Measurements from ENCODE around the gene INMT.
"Not testable (repeated sequence)": the region's sequence is repeated elsewhere in the genome, so short reads cannot be mapped to it uniquely, and the experiment has no call there.

The INMT gene

DNA sequence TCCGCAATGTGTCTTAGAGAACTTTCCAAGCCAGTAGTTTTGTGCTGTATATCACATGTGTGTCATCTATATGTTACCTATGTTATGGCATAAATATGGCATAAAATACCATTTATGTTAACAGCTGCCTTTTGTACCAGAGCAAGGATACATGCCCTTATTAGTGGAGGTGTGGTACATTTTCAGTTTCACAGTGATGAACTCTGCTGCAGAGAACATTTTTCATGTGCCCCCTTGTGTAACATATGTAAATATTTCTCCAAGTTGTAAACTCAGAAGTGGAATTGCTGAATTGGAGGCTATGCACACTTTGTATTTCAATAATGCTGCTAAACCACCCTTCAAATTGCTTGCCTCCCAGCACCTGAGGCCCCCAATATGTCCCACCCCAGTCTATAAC lies 37.8 kb upstream of the INMT start:
- no peaks in the 10 kb centered on the region for H3K27me3 ChIP-seq (ENCODE audit: insufficient read depth, low read length)
- H3K9me3 ChIP-seq (ENCODE audit: low read length) = no peaks in the 10 kb centered on the region
- no peak overlapping the region for H2AFZ ChIP-seq (ENCODE audit: low read depth, low read length)
- H3K36me3 ChIP-seq (ENCODE audit: insufficient read depth, low read length) = no peaks in the 10 kb centered on the region
- peaks cover 4% of the 10 kb centered on the region for H3K4me1 ChIP-seq (ENCODE audit: insufficient read depth, low read length)
- H3K4me3 ChIP-seq (ENCODE audit: low read length) = no peak overlapping the region

DNA sequence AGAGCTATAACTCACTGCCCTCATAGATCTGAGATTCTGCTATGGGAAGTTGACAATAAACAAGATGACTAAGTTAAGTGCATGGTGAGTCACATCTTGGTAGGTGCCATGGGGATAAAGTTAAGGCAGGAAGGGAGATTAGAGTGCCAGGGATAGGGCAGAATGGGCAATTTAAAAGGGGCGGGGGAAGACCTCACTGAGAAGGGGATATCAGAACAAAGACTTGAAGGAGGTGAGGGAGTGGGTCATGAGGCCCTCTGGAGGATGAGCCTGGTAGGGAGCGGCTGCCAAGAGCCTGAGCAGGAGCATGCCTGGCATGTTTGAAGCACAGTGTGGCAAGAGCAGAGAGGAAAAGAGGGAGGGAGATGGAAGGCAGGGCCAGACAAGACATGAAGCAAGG lies 34.8 kb upstream of the INMT start:
- H3K9me3 ChIP-seq (ENCODE audit: low read length) = no peaks in the 10 kb centered on the region
- no peak overlapping the region for H2AFZ ChIP-seq (ENCODE audit: low read depth, low read length)
- H3K36me3 ChIP-seq (ENCODE audit: insufficient read depth, low read length) = no peaks in the 10 kb centered on the region
- no peaks in the 10 kb centered on the region for H3K4me1 ChIP-seq (ENCODE audit: insufficient read depth, low read length)
- no peaks in the 10 kb centered on the region for H3K27me3 ChIP-seq (ENCODE audit: insufficient read depth, low read length)
- H3K4me3 ChIP-seq (ENCODE audit: low read length) = no peak overlapping the region

DNA sequence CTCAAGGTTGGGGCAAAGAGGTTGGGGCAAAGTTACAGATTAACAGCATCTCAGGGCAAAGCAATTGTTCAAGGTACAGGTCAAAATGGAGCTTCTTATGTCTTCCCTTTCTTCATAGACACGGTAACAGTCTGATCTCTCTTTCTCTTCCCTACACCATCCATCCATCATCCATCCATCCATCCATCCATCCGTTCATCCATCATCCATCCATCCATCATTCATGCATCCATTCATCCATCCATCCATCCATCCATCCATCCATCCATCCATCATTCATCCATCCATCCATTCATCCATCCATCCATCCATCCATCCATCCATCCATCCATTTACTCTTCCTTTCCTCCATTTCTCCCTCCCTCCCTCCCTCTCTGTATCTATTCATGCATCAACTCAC lies 32.5 kb upstream of the INMT start:
- H3K4me3 ChIP-seq (ENCODE audit: low read length); H2AFZ ChIP-seq (ENCODE audit: low read depth, low read length); H3K27me3 ChIP-seq (ENCODE audit: insufficient read depth, low read length); H3K36me3 ChIP-seq (ENCODE audit: insufficient read depth, low read length); H3K9me3 ChIP-seq (ENCODE audit: low read length); H3K4me1 ChIP-seq (ENCODE audit: insufficient read depth, low read length): not testable (repeated sequence)

DNA sequence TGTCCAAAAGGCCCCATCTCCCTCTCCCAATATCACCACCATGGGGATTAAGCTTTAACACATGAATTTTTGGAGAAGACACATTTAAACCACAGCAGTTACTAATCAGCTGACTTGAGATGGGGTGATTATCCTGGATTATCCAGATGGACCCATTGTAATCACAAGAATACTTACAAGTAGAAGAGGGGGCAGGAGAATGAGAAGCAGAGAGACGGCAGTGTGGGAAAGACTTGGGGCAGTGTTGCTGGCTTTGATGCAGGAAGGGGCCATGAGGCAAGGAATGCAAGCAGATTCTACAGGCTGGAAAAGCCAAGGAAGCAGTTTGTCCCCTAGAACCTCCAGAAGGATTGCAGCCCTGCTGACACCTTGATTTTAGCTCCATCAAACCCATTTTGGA lies 30.7 kb upstream of the INMT start:
- no peaks in the 10 kb centered on the region for H3K36me3 ChIP-seq (ENCODE audit: insufficient read depth, low read length)
- no peaks in the 10 kb centered on the region for H3K27me3 ChIP-seq (ENCODE audit: insufficient read depth, low read length)
- H2AFZ ChIP-seq (ENCODE audit: low read depth, low read length) = no peak overlapping the region
- no peak overlapping the region for H3K4me3 ChIP-seq (ENCODE audit: low read length)
- H3K9me3 ChIP-seq (ENCODE audit: low read length) = no peaks in the 10 kb centered on the region
- no peaks in the 10 kb centered on the region for H3K4me1 ChIP-seq (ENCODE audit: insufficient read depth, low read length)

DNA sequence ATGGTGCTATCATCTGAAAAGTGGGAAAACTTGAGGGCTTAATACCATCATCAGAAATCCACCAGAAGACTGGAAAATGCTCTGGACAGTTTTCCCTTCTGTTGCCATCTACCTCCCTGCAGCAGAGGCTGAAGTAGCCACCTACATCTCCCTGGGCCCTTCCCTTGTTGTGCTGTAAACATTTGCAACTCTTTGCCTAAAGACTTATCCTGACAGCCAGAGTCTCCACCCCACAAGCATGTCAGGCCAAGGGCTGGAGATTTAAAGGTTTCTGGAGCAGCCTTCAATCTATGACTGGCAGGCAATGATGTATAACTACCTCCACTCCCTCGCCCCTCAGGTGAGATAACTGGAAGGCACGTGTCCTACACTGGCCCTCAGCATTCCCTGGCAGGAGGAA lies 29.7 kb upstream of the INMT start:
- no peaks in the 10 kb centered on the region for H3K36me3 ChIP-seq (ENCODE audit: insufficient read depth, low read length)
- H3K27me3 ChIP-seq (ENCODE audit: insufficient read depth, low read length) = no peaks in the 10 kb centered on the region
- no peaks in the 10 kb centered on the region for H3K9me3 ChIP-seq (ENCODE audit: low read length)
- no peak overlapping the region for H2AFZ ChIP-seq (ENCODE audit: low read depth, low read length)
- H3K4me3 ChIP-seq (ENCODE audit: low read length) = no peak overlapping the region
- H3K4me1 ChIP-seq (ENCODE audit: insufficient read depth, low read length) = no peaks in the 10 kb centered on the region

GRCh38 chr7:30722671-30723070 lies 29.3 kb upstream of the INMT start:
- H2AFZ ChIP-seq (ENCODE audit: low read depth, low read length) = no peak overlapping the region
- H3K27me3 ChIP-seq (ENCODE audit: insufficient read depth, low read length) = no peaks in the 10 kb centered on the region
- H3K4me1 ChIP-seq (ENCODE audit: insufficient read depth, low read length) = no peaks in the 10 kb centered on the region
- H3K36me3 ChIP-seq (ENCODE audit: insufficient read depth, low read length) = no peaks in the 10 kb centered on the region
- no peak overlapping the region for H3K4me3 ChIP-seq (ENCODE audit: low read length)
- H3K9me3 ChIP-seq (ENCODE audit: low read length) = no peaks in the 10 kb centered on the region

DNA sequence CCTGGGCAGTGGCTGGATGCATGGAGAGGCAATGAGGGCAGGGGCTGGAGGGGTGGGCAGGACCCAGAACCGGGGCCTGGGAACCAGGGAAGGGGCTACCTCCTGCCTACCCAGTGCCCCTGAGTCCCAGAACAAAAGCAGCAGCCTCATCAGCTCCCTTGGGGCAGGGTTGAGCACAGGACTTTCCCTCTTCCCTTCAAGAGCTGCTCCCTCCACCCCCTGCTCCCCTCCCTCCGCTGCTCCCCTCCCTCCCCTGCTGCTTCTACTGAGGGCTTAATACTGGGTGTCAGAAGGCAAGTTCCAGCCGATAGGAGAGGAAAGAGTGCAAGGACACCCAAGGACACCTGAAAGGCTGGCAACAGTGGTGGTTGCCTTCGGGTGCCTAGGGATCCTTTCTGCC lies 28.2 kb upstream of the INMT start:
- Histone ChIP-seq H3K27me3 (ENCODE audit: insufficient read depth, low read length) (no peaks in the 10 kb centered on the region), H3K4me3 (ENCODE audit: low read length) (no peak overlapping the region), H2AFZ (ENCODE audit: low read depth, low read length) (no peak overlapping the region), H3K4me1 (ENCODE audit: insufficient read depth, low read length) (no peaks in the 10 kb centered on the region), H3K36me3 (ENCODE audit: insufficient read depth, low read length) (no peaks in the 10 kb centered on the region), H3K9me3 (ENCODE audit: low read length) (no peaks in the 10 kb centered on the region)

DNA sequence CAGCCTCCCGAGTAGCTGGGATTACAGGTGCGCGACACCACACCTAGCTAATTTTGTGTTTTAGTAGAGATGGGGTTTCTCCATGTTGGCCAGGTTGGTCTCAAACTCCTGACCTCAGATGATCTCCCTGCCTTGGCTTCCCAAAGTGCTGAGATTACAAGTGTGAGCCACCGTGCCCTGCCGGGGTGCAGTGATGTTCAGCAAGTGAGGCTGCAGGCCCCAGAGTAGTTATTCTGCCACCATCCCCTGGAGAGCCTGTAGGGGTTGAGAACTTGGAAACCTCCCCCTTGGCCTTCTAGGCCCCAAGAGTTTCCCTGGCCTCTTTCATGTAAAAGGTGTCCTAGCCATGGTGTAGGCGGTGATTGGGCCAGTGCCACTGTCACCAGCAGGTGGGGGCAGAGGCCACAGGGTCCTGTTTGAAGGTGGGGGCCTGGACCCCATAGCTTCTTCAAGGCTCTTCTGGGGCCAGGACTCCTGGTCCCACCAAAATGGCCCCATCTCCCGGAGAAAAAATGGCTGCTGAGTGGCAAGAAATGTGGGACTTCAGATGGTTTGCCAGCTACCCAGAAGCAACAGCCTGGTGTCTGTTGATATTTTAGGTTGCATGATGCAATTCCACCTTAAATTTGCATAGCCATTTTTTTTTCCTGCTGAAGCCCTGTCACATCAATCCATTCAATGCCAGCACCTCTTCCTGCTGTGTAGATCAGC lies 25.5 kb upstream of the INMT start:
- H3K9me3 ChIP-seq (ENCODE audit: low read length) = no peaks in the 10 kb centered on the region
- no peaks in the 10 kb centered on the region for H3K4me1 ChIP-seq (ENCODE audit: insufficient read depth, low read length)
- no peaks in the 10 kb centered on the region for H3K36me3 ChIP-seq (ENCODE audit: insufficient read depth, low read length)
- H2AFZ ChIP-seq (ENCODE audit: low read depth, low read length) = no peak overlapping the region
- no peak overlapping the region for H3K4me3 ChIP-seq (ENCODE audit: low read length)
- H3K27me3 ChIP-seq (ENCODE audit: insufficient read depth, low read length) = peaks cover 2% of the 10 kb centered on the region

- H3K9me3 ChIP-seq (ENCODE audit: low read length) = no peaks in the 10 kb centered on the region
- no peak overlapping the region for H3K4me3 ChIP-seq (ENCODE audit: low read length)
- H2AFZ ChIP-seq (ENCODE audit: low read depth, low read length) = no peak overlapping the region
- no peaks in the 10 kb centered on the region for H3K4me1 ChIP-seq (ENCODE audit: insufficient read depth, low read length)
- H3K36me3 ChIP-seq (ENCODE audit: insufficient read depth, low read length) = no peaks in the 10 kb centered on the region
- peaks cover 2% of the 10 kb centered on the region for H3K27me3 ChIP-seq (ENCODE audit: insufficient read depth, low read length)
Measured at GRCh38 chr7:30727061-30727945, 24.6 kb upstream of the INMT start.

- no peaks in the 10 kb centered on the region for H3K36me3 ChIP-seq (ENCODE audit: insufficient read depth, low read length)
- H3K27me3 ChIP-seq (ENCODE audit: insufficient read depth, low read length) = peaks cover 2% of the 10 kb centered on the region
- H2AFZ ChIP-seq (ENCODE audit: low read depth, low read length) = no peak overlapping the region
- no peak overlapping the region for H3K4me3 ChIP-seq (ENCODE audit: low read length)
- no peaks in the 10 kb centered on the region for H3K4me1 ChIP-seq (ENCODE audit: insufficient read depth, low read length)
- H3K9me3 ChIP-seq (ENCODE audit: low read length) = no peaks in the 10 kb centered on the region
Measured at GRCh38 chr7:30728591-30729100, 23.3 kb upstream of the INMT start.

DNA sequence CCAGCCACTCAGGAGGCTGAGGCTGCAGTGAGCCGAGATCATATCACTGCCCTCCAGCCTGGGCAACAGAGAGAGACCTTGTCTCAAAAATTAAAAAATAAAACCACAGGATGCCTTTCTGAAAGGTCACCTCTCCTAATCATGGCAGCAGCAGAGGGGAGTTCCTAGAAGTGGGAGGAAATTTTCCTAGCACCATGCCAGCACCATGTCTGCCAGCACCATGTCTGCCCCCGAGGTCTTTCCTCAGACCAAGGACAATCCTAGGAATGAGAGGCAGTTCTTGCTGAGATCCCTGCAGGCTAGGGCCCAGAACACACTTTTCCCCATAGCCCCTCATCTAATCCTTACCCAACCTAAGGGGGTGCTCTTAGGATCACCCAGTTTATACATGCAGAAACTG lies 22.3 kb upstream of the INMT start:
- H3K9me3 ChIP-seq (ENCODE audit: low read length) = no peaks in the 10 kb centered on the region
- peaks cover 3% of the 10 kb centered on the region for H3K4me1 ChIP-seq (ENCODE audit: insufficient read depth, low read length)
- H2AFZ ChIP-seq (ENCODE audit: low read depth, low read length) = no peak overlapping the region
- peaks cover 2% of the 10 kb centered on the region for H3K27me3 ChIP-seq (ENCODE audit: insufficient read depth, low read length)
- no peak overlapping the region for H3K4me3 ChIP-seq (ENCODE audit: low read length)
- H3K36me3 ChIP-seq (ENCODE audit: insufficient read depth, low read length) = no peaks in the 10 kb centered on the region

DNA sequence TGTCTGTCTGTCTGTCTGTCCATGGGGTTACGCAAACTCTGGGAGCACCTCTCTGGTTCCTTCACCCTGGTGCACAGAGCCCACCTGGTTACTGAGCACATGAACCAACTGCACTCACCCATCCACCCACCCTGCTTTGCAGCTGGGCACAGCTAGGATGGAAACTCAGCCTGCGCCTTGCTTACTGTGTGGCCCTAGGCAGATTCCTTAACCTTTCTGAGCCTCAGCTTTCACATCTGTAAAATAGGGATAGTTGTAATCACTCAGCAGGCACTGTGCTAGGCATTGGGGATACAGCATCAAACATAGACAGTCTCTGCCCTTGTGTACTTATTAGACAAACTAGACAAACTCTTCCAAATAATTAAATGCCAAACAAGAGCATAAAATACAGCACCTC lies 21.8 kb upstream of the INMT start:
- H3K9me3 ChIP-seq (ENCODE audit: low read length) = no peaks in the 10 kb centered on the region
- H3K4me1 ChIP-seq (ENCODE audit: insufficient read depth, low read length) = peaks cover 4% of the 10 kb centered on the region
- H3K4me3 ChIP-seq (ENCODE audit: low read length) = no peak overlapping the region
- no peak overlapping the region for H2AFZ ChIP-seq (ENCODE audit: low read depth, low read length)
- peaks cover 2% of the 10 kb centered on the region for H3K27me3 ChIP-seq (ENCODE audit: insufficient read depth, low read length)
- H3K36me3 ChIP-seq (ENCODE audit: insufficient read depth, low read length) = no peaks in the 10 kb centered on the region

DNA sequence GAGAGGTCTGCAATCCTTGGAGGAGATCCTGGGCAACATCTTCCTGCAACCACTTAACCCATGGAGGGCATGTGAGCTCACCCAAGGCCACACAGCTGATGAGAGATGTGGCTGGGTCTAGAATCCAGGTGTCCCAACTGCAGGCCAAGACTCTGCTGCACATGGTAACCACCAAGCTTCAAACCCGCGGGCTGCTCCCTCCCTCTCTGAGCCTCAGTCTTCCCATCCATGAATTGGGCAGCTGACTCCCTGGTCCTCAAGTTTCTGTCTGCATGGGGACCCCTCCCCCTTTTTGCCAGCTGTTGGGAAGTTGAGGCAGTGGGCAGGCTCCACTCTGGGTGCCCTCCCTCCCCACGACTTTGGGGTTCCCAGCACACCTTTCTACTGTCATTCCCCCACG lies 20.9 kb upstream of the INMT start:
- Histone ChIP-seq H3K36me3 (ENCODE audit: insufficient read depth, low read length) (no peaks in the 10 kb centered on the region), H3K9me3 (ENCODE audit: low read length) (no peaks in the 10 kb centered on the region), H3K4me3 (ENCODE audit: low read length) (no peak overlapping the region), H3K4me1 (ENCODE audit: insufficient read depth, low read length) (peaks cover 4% of the 10 kb centered on the region), H2AFZ (ENCODE audit: low read depth, low read length) (no peak overlapping the region), H3K27me3 (ENCODE audit: insufficient read depth, low read length) (peaks cover 4% of the 10 kb centered on the region)
